ENCODE results near the gene EIF3I.

EIF3I gene

GRCh38 chr1:32250893-32251716, 28.9 kb downstream of the EIF3I start, which contains the start of gene LCK:
LCK (plus strand) TSS chr1:32251265; CDS start chr1:32274330, 23,065 bp downstream.
- TF ChIP-seq SIN3A (IDR thresholded peaks at IDR 0.05; ENCODE audit: borderline replicate concordance, insufficient read depth, low read length) = no peak
- TF ChIP-seq FOXP2 (optimal IDR thresholded peaks at IDR 0.05; ENCODE audit: borderline replicate concordance, extremely low read depth, extremely low read length, insufficient read depth) = no peak
- no peak for TF ChIP-seq REST (IDR thresholded peaks at IDR 0.05; ENCODE audit: insufficient read depth in 1 of 2, low read depth in 2 of 2, low read length in 2 of 2)
- no peak for TF ChIP-seq TAF1 (IDR thresholded peaks at IDR 0.05; ENCODE audit: borderline replicate concordance, insufficient read depth, low read length)
- TF ChIP-seq POLR2AphosphoS5 (IDR thresholded peaks at IDR 0.05; ENCODE audit: low read depth, low read length) = no peak

GRCh38 chr1:32255072-32256071, 33.2 kb downstream of the EIF3I start:
- TF ChIP-seq FOXP2 (optimal IDR thresholded peaks at IDR 0.05; ENCODE audit: borderline replicate concordance, extremely low read depth, extremely low read length, insufficient read depth) (no peak), SIN3A (IDR thresholded peaks at IDR 0.05; ENCODE audit: borderline replicate concordance, insufficient read depth, low read length) (no peak), REST (IDR thresholded peaks at IDR 0.05; ENCODE audit: insufficient read depth in 1 of 2, low read depth in 2 of 2, low read length in 2 of 2) (no peak), POLR2AphosphoS5 (IDR thresholded peaks at IDR 0.05; ENCODE audit: low read depth, low read length) (no peak), TAF1 (IDR thresholded peaks at IDR 0.05; ENCODE audit: borderline replicate concordance, insufficient read depth, low read length) (no peak)

GRCh38 chr1:32256473-32257226, 34.4 kb downstream of the EIF3I start:
- TF ChIP-seq POLR2AphosphoS5 (IDR thresholded peaks at IDR 0.05; ENCODE audit: low read depth, low read length) = no peak
- no peak for TF ChIP-seq SIN3A (IDR thresholded peaks at IDR 0.05; ENCODE audit: borderline replicate concordance, insufficient read depth, low read length)
- no peak for TF ChIP-seq TAF1 (IDR thresholded peaks at IDR 0.05; ENCODE audit: borderline replicate concordance, insufficient read depth, low read length)
- no peak for TF ChIP-seq FOXP2 (optimal IDR thresholded peaks at IDR 0.05; ENCODE audit: borderline replicate concordance, extremely low read depth, extremely low read length, insufficient read depth)
- TF ChIP-seq REST (IDR thresholded peaks at IDR 0.05; ENCODE audit: insufficient read depth in 1 of 2, low read depth in 2 of 2, low read length in 2 of 2) = no peak

GRCh38 chr1:32257227-32257508, 35.0 kb downstream of the EIF3I start:
- TF ChIP-seq FOXP2 (optimal IDR thresholded peaks at IDR 0.05; ENCODE audit: borderline replicate concordance, extremely low read depth, extremely low read length, insufficient read depth) = no peak

GRCh38 chr1:32263744-32264143, 41.5 kb downstream of the EIF3I start:
- no peak for TF ChIP-seq REST (IDR thresholded peaks at IDR 0.05; ENCODE audit: insufficient read depth in 1 of 2, low read depth in 2 of 2, low read length in 2 of 2)
- TF ChIP-seq TAF1 (IDR thresholded peaks at IDR 0.05; ENCODE audit: borderline replicate concordance, insufficient read depth, low read length) = no peak
- no peak for TF ChIP-seq FOXP2 (optimal IDR thresholded peaks at IDR 0.05; ENCODE audit: borderline replicate concordance, extremely low read depth, extremely low read length, insufficient read depth)
- no peak for TF ChIP-seq POLR2AphosphoS5 (IDR thresholded peaks at IDR 0.05; ENCODE audit: low read depth, low read length)
- no peak for TF ChIP-seq SIN3A (IDR thresholded peaks at IDR 0.05; ENCODE audit: borderline replicate concordance, insufficient read depth, low read length)

All from PFSK-1 (cell line).